IMR-90 (cell line): ENCODE data around the gene KIAA0232. TPM values are rescaled to one million over a fixed set of nuclear protein-coding genes. Genes with fewer than 3 reads are reported as not detected.

ENCODE experiments used
- ATAC-seq: fragments of 200-7000 bp; cut with Tn5 transposase; 2 replicates; pipeline ENCODE4 v1.9.1; 2020; ENCODE audit warnings: low read depth, mild to moderate bottlenecking, moderate library complexity
- BruUV-seq: library from RNA; stranded (reverse); fragments of 400-500 nt; replicated peaks from 2 replicates; lab custom pipeline; 2021; lab: Mats Ljungman, UMichigan
- CTCF ChIA-PET: fragments of 300-600 bp; formaldehyde crosslinking; extraction: SDS; loops from one replicate; lab custom pipeline; 2021; ENCODE audit warnings: antibody characterized with exemption; lab: Yijun Ruan, JAX
- POLR2A ChIA-PET: fragments of 300-600 bp; sonication (Branson Sonifier 250); formaldehyde crosslinking; loops from one replicate; lab custom pipeline; 2022; ENCODE audit warnings: antibody characterized with exemption; ENCODE audit not compliant: unreplicated experiment; lab: Charles Lee
- DNase-seq: peaks from one replicate; pipeline ENCODE4 v3.0.0; 2013
- H2AFZ ChIP-seq: replicated peaks from 2 replicates; pipeline ENCODE3; 2013; ENCODE audit warnings: low read length, mild to moderate bottlenecking; ENCODE audit not compliant: poor library complexity
- H2AK5ac ChIP-seq: 2 replicates; pipeline ENCODE4 v1.6.1; 2013; ENCODE audit warnings: low read depth, low read length, inconsistent platforms
- H2AK9ac ChIP-seq: replicated peaks from 2 replicates; pipeline ENCODE3; 2013; ENCODE audit warnings: mild to moderate bottlenecking, low read depth, low read length, moderate library complexity; ENCODE audit not compliant: poor library complexity
- H2BK120ac ChIP-seq: 2 replicates; pipeline ENCODE4 v1.6.1; 2013; ENCODE audit warnings: low read depth, low read length, inconsistent platforms
- H2BK15ac ChIP-seq: 3 replicates; pipeline ENCODE4 v1.6.1; 2013; ENCODE audit warnings: low read depth, low read length, inconsistent platforms
- H2BK20ac ChIP-seq: 2 replicates; pipeline ENCODE4 v1.6.1; 2013; ENCODE audit warnings: low read depth, mild to moderate bottlenecking, inconsistent platforms, low read length, moderate library complexity
- H2BK5ac ChIP-seq: 2 replicates; pipeline ENCODE4 v1.6.1; 2013; ENCODE audit warnings: mild to moderate bottlenecking, low read depth, low read length, inconsistent platforms; ENCODE audit not compliant: poor library complexity, severe bottlenecking
- H3K14ac ChIP-seq: replicated peaks from 2 replicates; pipeline ENCODE4 v1.6.1; 2013; ENCODE audit warnings: low read depth, low read length, inconsistent platforms
- H3K18ac ChIP-seq: 2 replicates; pipeline ENCODE4 v1.6.1; 2013; ENCODE audit warnings: low read depth, low read length, control low read depth
- H3K23ac ChIP-seq: 2 replicates; pipeline ENCODE4 v1.6.1; 2013; ENCODE audit warnings: low read depth, low read length, inconsistent platforms
- H3K27ac ChIP-seq: 2 replicates; pipeline ENCODE4 v1.5.1; 2013; ENCODE audit warnings: mild to moderate bottlenecking, control low read depth, low read length; ENCODE audit not compliant: insufficient read depth
- H3K27me3 ChIP-seq: 2 replicates; pipeline ENCODE4 v1.6.1; 2013; ENCODE audit warnings: low read length; ENCODE audit not compliant: control insufficient read depth, insufficient read depth
- H3K36me3 ChIP-seq: 2 replicates; pipeline ENCODE4 v1.6.1; 2013; ENCODE audit warnings: low read length, mixed read lengths; ENCODE audit not compliant: control insufficient read depth, insufficient read depth
- H3K4ac ChIP-seq: 2 replicates; pipeline ENCODE4 v1.6.1; 2013; ENCODE audit warnings: low read depth, low read length, inconsistent platforms
- H3K4me1 ChIP-seq: 2 replicates; pipeline ENCODE4 v1.6.1; 2013; ENCODE audit warnings: low read length, mixed read lengths; ENCODE audit not compliant: control insufficient read depth, insufficient read depth
- H3K4me2 ChIP-seq: 2 replicates; pipeline ENCODE4 v1.6.1; 2013; ENCODE audit warnings: low read depth, mild to moderate bottlenecking, control low read depth, low read length, moderate library complexity
- H3K4me3 ChIP-seq: 2 replicates; pipeline ENCODE4 v1.5.1; 2013; ENCODE audit warnings: low read depth, mild to moderate bottlenecking, control low read depth, low read length, moderate library complexity; ENCODE audit not compliant: insufficient read depth
- H3K56ac ChIP-seq: 2 replicates; pipeline ENCODE4 v1.6.1; 2013; ENCODE audit warnings: low read length, inconsistent platforms; ENCODE audit not compliant: insufficient read depth; ENCODE audit errors: extremely low read depth
- H3K79me1 ChIP-seq, 2 experiments: 2 replicates each; pipeline ENCODE4 v1.6.1; 2013; ENCODE audit warnings: low read length in 2 of 2, inconsistent platforms in 1 of 2, low read depth in 1 of 2
- H3K9ac ChIP-seq: 2 replicates; pipeline ENCODE4 v1.6.1; 2013; ENCODE audit warnings: low read depth, low read length, control low read depth
- H3K9me1 ChIP-seq: 2 replicates; pipeline ENCODE4 v1.6.1; 2013; ENCODE audit warnings: low read length, inconsistent platforms; ENCODE audit not compliant: insufficient read depth
- H3K9me3 ChIP-seq: 2 replicates; pipeline ENCODE4 v1.6.1; 2013; ENCODE audit warnings: low read length; ENCODE audit not compliant: control insufficient read depth, insufficient read depth
- H4K20me1 ChIP-seq: 2 replicates; pipeline ENCODE4 v1.6.1; 2013; ENCODE audit warnings: low read length, inconsistent platforms; ENCODE audit not compliant: insufficient read depth
- H4K5ac ChIP-seq: 2 replicates; pipeline ENCODE4 v1.6.1; 2013; ENCODE audit warnings: mild to moderate bottlenecking, low read depth, low read length, control low read depth
- H4K8ac ChIP-seq, 2 experiments: 2 replicates each; pipeline ENCODE4 v1.6.1; 2013; ENCODE audit warnings: low read depth in 2 of 2, low read length in 2 of 2, control low read depth in 1 of 2, inconsistent platforms in 1 of 2
- H4K91ac ChIP-seq: 2 replicates; pipeline ENCODE4 v1.6.1; 2013; ENCODE audit warnings: low read depth, low read length, inconsistent platforms; ENCODE audit not compliant: insufficient read depth
- BHLHE40 ChIP-seq: fragments of 150-350 bp; IDR thresholded peaks from 2 replicates; pipeline ENCODE4 v1.6.1; 2016; ENCODE audit warnings: mild to moderate bottlenecking, low read depth, low read length
- CHD1 ChIP-seq: IDR thresholded peaks from 2 replicates; pipeline ENCODE4 v1.6.1; 2012; ENCODE audit warnings: low read depth, low read length, improper control_type of control experiment
- CTCF ChIP-seq: conservative IDR thresholded peaks from 2 replicates; pipeline ENCODE4 v1.5.1; 2012; ENCODE audit warnings: mild to moderate bottlenecking, low read depth, low read length, improper control_type of control experiment
- FOS ChIP-seq: fragments of 150-350 bp; IDR thresholded peaks from 2 replicates; pipeline ENCODE4 v1.6.1; 2016; ENCODE audit warnings: low read depth, low read length
- MAFK ChIP-seq: IDR thresholded peaks from 2 replicates; pipeline ENCODE4 v1.6.1; 2012; ENCODE audit warnings: low read depth, low read length, improper control_type of control experiment
- MXI1 ChIP-seq: IDR thresholded peaks from 2 replicates; pipeline ENCODE4 v1.6.1; 2012; ENCODE audit warnings: low read depth, mild to moderate bottlenecking, low read length, moderate library complexity, borderline replicate concordance
- NFE2L2 ChIP-seq: fragments of 150-350 bp; IDR thresholded peaks from 2 replicates; pipeline ENCODE4 v1.6.1; 2016; ENCODE audit warnings: low read depth, mild to moderate bottlenecking, low read length
- RCOR1 ChIP-seq: IDR thresholded peaks from 2 replicates; pipeline ENCODE4 v1.6.1; 2012; ENCODE audit warnings: mild to moderate bottlenecking, low read length, improper control_type of control experiment; ENCODE audit not compliant: insufficient replicate concordance
- RFX5 ChIP-seq: IDR thresholded peaks from 2 replicates; pipeline ENCODE4 v1.8.0; 2012; ENCODE audit warnings: low read depth, mild to moderate bottlenecking, low read length, moderate library complexity
- SMC3 ChIP-seq: fragments of 150-350 bp; IDR thresholded peaks from 2 replicates; pipeline ENCODE4 v1.6.1; 2016; ENCODE audit warnings: low read depth, mild to moderate bottlenecking, antibody characterized with exemption, low read length, moderate library complexity
- USF2 ChIP-seq: fragments of 150-350 bp; IDR thresholded peaks from 2 replicates; pipeline ENCODE4 v1.6.1; 2017; ENCODE audit warnings: mild to moderate bottlenecking, antibody characterized with exemption, low read length, low read depth
- WGBS, 2 experiments: methylation state at CpG; one replicate each; pipeline versions ENCODE4 v1.1.5 to v1.1.7; 2013; ENCODE audit warnings: missing lambda C conversion rate in 2 of 2; ENCODE audit not compliant: insufficient read length in 1 of 2; ENCODE audit errors: extremely low coverage in 2 of 2; 5-methylcytosine and 5-hydroxymethylcytosine counted together
- dilution Hi-C: fragments of 300-500 bp; cut with HindIII; formaldehyde crosslinking; loops from one replicate; pipeline ENCODE4 v1.14.3; 2018; ENCODE audit warnings: low sequenced_read_pairs; ENCODE audit not compliant: unreplicated experiment
- in situ Hi-C: fragments of 300-500 bp; cut with MboI; formaldehyde crosslinking; loops from 3 replicates; pipeline ENCODE4 v1.14.3; 2019; ENCODE audit warnings: low sequenced_read_pairs, inconsistent platforms, mixed read lengths
- intact Hi-C: fragments of 100-400 bp; cut with micrococcal nuclease; formaldehyde crosslinking; loops from 2 replicates; pipeline ENCODE4 v1.10.0; 2022
- polyA plus RNA-seq, 3 experiments: library from polyadenylated mRNA; depleted of rRNA; stranded (reverse); fragments of >200 nt; gene quantifications; 2 replicates each; pipeline ENCODE4 v1.2.3, GENCODE V29; 2012; ENCODE audit warnings: low replicate concordance in 1 of 3
- total RNA-seq: library from RNA; depleted of rRNA; stranded (reverse); fragments of >200 nt; gene quantifications from 2 replicates; pipeline ENCODE4 v1.2.3, GENCODE V29; 2012
- TF ChIP-seq, protein P1 (sequence below): fragments of 150-350 bp; IDR thresholded peaks from 2 replicates; pipeline ENCODE4 v1.6.1; 2016; ENCODE audit warnings: low read depth, mild to moderate bottlenecking, low read length, moderate library complexity, borderline replicate concordance

Gene KIAA0232
- total and polyA plus RNA-seq, 2 of the 4 experiments (the other 2 are of a cell fraction), result 6.8 to 19.5 TPM

- TF ChIP-seq USF2, result 0 out of 2 replicates have a peak, but pooled peaks have one; percentile 2
- no peak for TF ChIP-seq SMC3
Observed at GRCh38 chr4:6783111-6783981, 819 bp downstream of the KIAA0232 start (continued).

GRCh38 chr4:6785572-6785925 lies 3.0 kb downstream of the KIAA0232 start:
- H3K9me1 ChIP-seq, result peaks cover 15% of the 10 kb centered on the region
- no peak overlapping the region for H2AK9ac ChIP-seq
- no peak overlapping the region; the same call in 1 of the 2 replicates for H3K9ac ChIP-seq
- no peak overlapping the region for H2BK15ac ChIP-seq
- H2BK5ac ChIP-seq, result no peak overlapping the region
- H2BK20ac ChIP-seq, result no peak overlapping the region
- H3K23ac ChIP-seq, result peak overlapping the region; percentile 35; the same call in 1 of the 2 replicates
- no peak overlapping the region for H3K14ac ChIP-seq
- intact Hi-C loops (loop anchor here (10.0 kb wide), 1 partner anchor 199 kb away; no protein-coding TSS in a partner anchor), dilution Hi-C loops (no loop called here), in situ Hi-C loops (no loop called here)
- H4K20me1 ChIP-seq, result peaks cover 63% of the 10 kb centered on the region
- no peak for ATAC-seq
- no peak overlapping the region for H2BK120ac ChIP-seq
- TSS peak; percentile 17 for BruUV-seq
- no peak overlapping the region for H3K4ac ChIP-seq
- H3K18ac ChIP-seq, result no peak overlapping the region
- no peak overlapping the region for H2AFZ ChIP-seq
- H3K9me3 ChIP-seq, result no peaks in the 10 kb centered on the region
- no peak overlapping the region for H2AK5ac ChIP-seq
- no peaks in the 10 kb centered on the region for H3K36me3 ChIP-seq
- no peak overlapping the region for H4K8ac ChIP-seq
- ChIA-PET POLR2A (interaction anchor here (0.6 kb wide), 1 partner anchor 149 kb away, joined by 12 read pairs; no protein-coding TSS in a partner anchor), CTCF (interaction anchor here (1.5 kb wide), 1 partner anchor 284 kb away, joined by 4 read pairs; no protein-coding TSS in a partner anchor)
- no peak overlapping the region for H3K4me3 ChIP-seq
- H4K5ac ChIP-seq, result no peak overlapping the region
- no peaks in the 10 kb centered on the region for H3K27me3 ChIP-seq
- no peak for DNase-seq
- H3K4me2 ChIP-seq, result no peak overlapping the region
- no peak overlapping the region for H3K56ac ChIP-seq
- WGBS, 2 experiments, result 83% methylated on average over 1 of the region's 1 CpG; no CpG with 5 or more reads in 1 of the 2 experiments
- no peak overlapping the region for H3K27ac ChIP-seq
- H3K79me1 ChIP-seq, result peaks cover 14 to 61% of the 10 kb centered on the region in 2 experiments
- H3K4me1 ChIP-seq, result peaks cover 7% of the 10 kb centered on the region
- no peak overlapping the region for H4K91ac ChIP-seq
- TF ChIP-seq RCOR1, result no peak
- no peak for TF ChIP-seq BHLHE40
- no peak for TF ChIP-seq CTCF
- TF ChIP-seq, protein P1, sequence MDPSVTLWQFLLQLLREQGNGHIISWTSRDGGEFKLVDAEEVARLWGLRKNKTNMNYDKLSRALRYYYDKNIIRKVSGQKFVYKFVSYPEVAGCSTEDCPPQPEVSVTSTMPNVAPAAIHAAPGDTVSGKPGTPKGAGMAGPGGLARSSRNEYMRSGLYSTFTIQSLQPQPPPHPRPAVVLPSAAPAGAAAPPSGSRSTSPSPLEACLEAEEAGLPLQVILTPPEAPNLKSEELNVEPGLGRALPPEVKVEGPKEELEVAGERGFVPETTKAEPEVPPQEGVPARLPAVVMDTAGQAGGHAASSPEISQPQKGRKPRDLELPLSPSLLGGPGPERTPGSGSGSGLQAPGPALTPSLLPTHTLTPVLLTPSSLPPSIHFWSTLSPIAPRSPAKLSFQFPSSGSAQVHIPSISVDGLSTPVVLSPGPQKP, result no peak
- no peak for TF ChIP-seq NFE2L2
- no peak for TF ChIP-seq FOS
- TF ChIP-seq RFX5, result no peak
- TF ChIP-seq MXI1, result no peak
- no peak for TF ChIP-seq MAFK
- TF ChIP-seq CHD1, result no peak
